Keratinocyte (primary cell): ENCODE data around the gene KIF13A. TPM values are rescaled to one million over a fixed set of nuclear protein-coding genes. Genes with fewer than 3 reads are reported as not detected.

Experiments used
- DNase-seq: peaks from one replicate; pipeline ENCODE4 v3.0.0-alpha.2; 2011; ENCODE audit warnings: low read depth, missing footprints, low spot score
- FAIRE-seq: peaks from 2 replicates; lab custom pipeline; 2011; peaks lifted over from hg19 to GRCh38; lab: Jason Lieb, UNC
- H2AFZ ChIP-seq: 2 replicates; pipeline ENCODE4 v1.6.0; 2012; ENCODE audit warnings: low read length, control low read depth, inconsistent platforms; ENCODE audit not compliant: control insufficient read depth
- H3K27ac ChIP-seq: 2 replicates; pipeline ENCODE4 v1.5.1; 2011; ENCODE audit warnings: low read length; ENCODE audit not compliant: control insufficient read depth, insufficient read depth
- H3K27me3 ChIP-seq: 3 replicates; pipeline ENCODE4 v1.6.0; 2011; ENCODE audit warnings: low read length; ENCODE audit not compliant: control insufficient read depth, insufficient read depth; ENCODE audit errors: extremely low read depth
- H3K36me3 ChIP-seq, 2 experiments: 2 replicates in 1 of 2; 3 replicates in 1 of 2; pipeline ENCODE4 v1.5.1; 2011; ENCODE audit warnings: low read length in 2 of 2, mild to moderate bottlenecking in 1 of 2; ENCODE audit not compliant: control insufficient read depth in 2 of 2, insufficient read depth in 2 of 2; ENCODE audit errors: extremely low read depth in 1 of 2
- H3K4me1 ChIP-seq: 3 replicates; pipeline ENCODE4 v1.5.1; 2011; ENCODE audit warnings: low read length; ENCODE audit not compliant: control insufficient read depth, insufficient read depth; ENCODE audit errors: extremely low read depth
- H3K4me2 ChIP-seq: 3 replicates; pipeline ENCODE4 v1.6.0; 2011; ENCODE audit warnings: low read depth, low read length; ENCODE audit not compliant: control insufficient read depth, insufficient read depth; ENCODE audit errors: extremely low read depth
- H3K4me3 ChIP-seq, 3 experiments: fragments of 200-600 bp in 1 of 3; sonication (generic) in 1 of 3; 2 replicates in 2 of 3; 3 replicates in 1 of 3; pipeline ENCODE4 v1.5.1; 2011 to 2016; ENCODE audit warnings: low read length in 3 of 3, mild to moderate bottlenecking in 3 of 3, control low read depth in 2 of 3, inconsistent platforms in 1 of 3, low read depth in 1 of 3, mixed read lengths in 1 of 3, mixed run types in 1 of 3, moderate library complexity in 1 of 3; ENCODE audit not compliant: control insufficient read depth in 2 of 3, insufficient read depth in 2 of 3; ENCODE audit errors: extremely low read depth in 1 of 3
- H3K79me2 ChIP-seq: 2 replicates; pipeline ENCODE4 v1.6.0; 2012; ENCODE audit warnings: low read length; ENCODE audit not compliant: control insufficient read depth, insufficient read depth
- H3K9ac ChIP-seq: 3 replicates; pipeline ENCODE4 v1.6.0; 2011; ENCODE audit warnings: low read length; ENCODE audit not compliant: control insufficient read depth, insufficient read depth; ENCODE audit errors: extremely low read depth
- H3K9me1 ChIP-seq: 3 replicates; pipeline ENCODE4 v1.6.0; 2011; ENCODE audit warnings: low read length; ENCODE audit not compliant: control insufficient read depth, insufficient read depth; ENCODE audit errors: extremely low read depth
- H3K9me3 ChIP-seq: 2 replicates; pipeline ENCODE4 v1.5.1; 2012; ENCODE audit warnings: low read depth, low read length; ENCODE audit not compliant: control insufficient read depth
- H4K20me1 ChIP-seq: 3 replicates; pipeline ENCODE4 v1.6.0; 2011; ENCODE audit warnings: low read length; ENCODE audit not compliant: control insufficient read depth, insufficient read depth; ENCODE audit errors: extremely low read depth
- EZH2 ChIP-seq: IDR thresholded peaks from one replicate; pipeline ENCODE4 v1.6.1; 2012; ENCODE audit warnings: inconsistent platforms, mild to moderate bottlenecking, low read length, moderate library complexity
- dilution Hi-C: fragments of 300-500 bp; cut with MboI; formaldehyde crosslinking; loops from one replicate; pipeline ENCODE4 v1.7.0; 2020; ENCODE audit warnings: low sequenced_read_pairs; ENCODE audit not compliant: extremely low pct_ligation_motif_present
- polyA plus RNA-seq, 5 experiments: library from polyadenylated mRNA; depleted of rRNA in 3 of 5; stranded (reverse) in 3 of 5; stranded (forward) in 1 of 5; unstranded in 1 of 5; fragments of >200 nt; gene quantifications; 1 replicate in 1 of 5; 2 replicates in 3 of 5; 3 replicates in 1 of 5; pipeline versions ENCODE4 v1.2.1 to v1.2.3, GENCODE V29; 2011 to 2012; ENCODE audit warnings: missing spikeins in 2 of 5, low read depth in 1 of 5, low replicate concordance in 1 of 5
- TF ChIP-seq, protein P1 (sequence below), 3 experiments: IDR thresholded peaks in 1 of 3; conservative IDR thresholded peaks in 1 of 3; optimal IDR thresholded peaks in 1 of 3; 2 replicates in 2 of 3; 3 replicates in 1 of 3; pipeline versions ENCODE3 to v1.5.1; 2011; ENCODE audit warnings: low read length in 3 of 3, mild to moderate bottlenecking in 3 of 3, moderate library complexity in 2 of 3, control low read depth in 1 of 3, inconsistent platforms in 1 of 3; ENCODE audit not compliant: insufficient read depth in 2 of 3; ENCODE audit errors: extremely low read depth in 1 of 3

Gene KIF13A
- polyA plus RNA-seq, 1 donor (not counting 4 experiments of a cell fraction or from before 2014, with no cell fraction given): 96.2 TPM

DNA sequence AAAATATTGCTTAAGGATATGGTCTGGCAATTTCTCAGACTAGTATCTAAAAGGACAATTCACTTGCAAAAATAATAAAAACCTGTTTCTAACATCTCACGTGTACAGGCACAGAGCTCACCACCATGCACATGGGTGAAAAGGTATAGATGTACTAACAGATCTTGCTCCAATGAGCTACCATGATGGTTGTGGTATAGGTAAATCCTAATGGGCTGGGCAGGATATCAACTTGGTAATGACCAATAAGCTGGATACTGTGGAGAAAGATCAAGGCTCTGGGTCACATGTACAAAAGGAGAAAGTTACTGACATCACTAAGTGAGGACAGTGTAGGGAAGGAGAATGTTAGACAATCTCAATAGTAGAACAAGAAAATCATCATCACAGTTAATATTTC lies 169.7 kb downstream of the KIF13A start:
- Histone ChIP-seq H3K4me3 (no peak overlapping the region), H3K27ac (no peak overlapping the region), H3K9me1 (no peaks in the 10 kb centered on the region), H3K36me3 (peaks cover 32 to 35% of the 10 kb centered on the region in 2 experiments), H4K20me1 (no peaks in the 10 kb centered on the region), H3K9ac (no peak overlapping the region), H3K4me1 (no peaks in the 10 kb centered on the region), H3K27me3 (no peaks in the 10 kb centered on the region), H3K79me2 (peaks cover 2% of the 10 kb centered on the region), H3K4me2 (no peak overlapping the region), H2AFZ (no peak overlapping the region), H3K9me3 (no peaks in the 10 kb centered on the region)
- FAIRE-seq (no peak), DNase-seq (no peak)
- no peak for TF ChIP-seq EZH2
- TF ChIP-seq, protein P1, sequence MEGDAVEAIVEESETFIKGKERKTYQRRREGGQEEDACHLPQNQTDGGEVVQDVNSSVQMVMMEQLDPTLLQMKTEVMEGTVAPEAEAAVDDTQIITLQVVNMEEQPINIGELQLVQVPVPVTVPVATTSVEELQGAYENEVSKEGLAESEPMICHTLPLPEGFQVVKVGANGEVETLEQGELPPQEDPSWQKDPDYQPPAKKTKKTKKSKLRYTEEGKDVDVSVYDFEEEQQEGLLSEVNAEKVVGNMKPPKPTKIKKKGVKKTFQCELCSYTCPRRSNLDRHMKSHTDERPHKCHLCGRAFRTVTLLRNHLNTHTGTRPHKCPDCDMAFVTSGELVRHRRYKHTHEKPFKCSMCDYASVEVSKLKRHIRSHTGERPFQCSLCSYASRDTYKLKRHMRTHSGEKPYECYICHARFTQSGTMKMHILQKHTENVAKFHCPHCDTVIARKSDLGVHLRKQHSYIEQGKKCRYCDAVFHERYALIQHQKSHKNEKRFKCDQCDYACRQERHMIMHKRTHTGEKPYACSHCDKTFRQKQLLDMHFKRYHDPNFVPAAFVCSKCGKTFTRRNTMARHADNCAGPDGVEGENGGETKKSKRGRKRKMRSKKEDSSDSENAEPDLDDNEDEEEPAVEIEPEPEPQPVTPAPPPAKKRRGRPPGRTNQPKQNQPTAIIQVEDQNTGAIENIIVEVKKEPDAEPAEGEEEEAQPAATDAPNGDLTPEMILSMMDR (optimal IDR thresholded peaks at IDR 0.05 in 1 of 3, IDR thresholded peaks at IDR 0.05 in 1 of 3, conservative IDR thresholded peaks at IDR 0.05 in 1 of 3; ENCODE audit: extremely low read depth in 1 of 3, insufficient read depth in 2 of 3, low read length in 3 of 3): no peak
- dilution Hi-C loops: no loop called here

DNA sequence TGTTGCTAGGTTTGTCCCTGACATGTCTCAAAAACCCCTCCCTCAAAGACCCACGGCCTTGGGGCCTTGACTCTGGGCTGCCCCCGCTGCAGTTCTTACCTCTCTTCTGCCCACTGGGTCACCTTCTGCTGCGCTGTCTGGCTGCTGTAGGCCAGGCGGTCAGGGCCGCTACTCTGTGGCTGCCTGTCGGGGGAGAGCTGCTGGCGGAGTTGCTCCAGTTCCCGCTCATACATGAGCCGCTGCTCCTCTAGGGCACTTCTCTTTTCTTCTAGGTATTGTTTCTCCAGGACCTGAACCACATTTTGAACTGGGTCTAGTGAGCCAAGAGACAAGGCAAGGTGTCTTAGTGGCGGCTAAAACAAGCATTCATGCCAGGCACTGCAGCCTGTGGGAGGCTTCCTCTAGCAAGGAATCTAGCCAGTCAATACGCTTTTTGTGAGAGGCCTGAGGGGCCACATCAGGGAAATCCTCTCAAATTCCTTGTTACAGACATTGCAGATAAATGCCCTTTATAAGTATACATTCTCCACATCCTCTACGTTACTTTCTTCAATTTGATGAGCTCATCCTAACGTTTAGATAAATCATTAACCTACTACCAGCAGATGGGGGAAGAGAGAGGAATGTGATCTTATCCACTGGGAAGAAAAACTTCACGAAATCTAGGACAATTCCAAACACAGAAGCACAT lies 170.4 kb downstream of the KIF13A start:
- Histone ChIP-seq H3K27me3 (no peaks in the 10 kb centered on the region), H3K9me3 (no peaks in the 10 kb centered on the region), H4K20me1 (no peaks in the 10 kb centered on the region), H3K79me2 (peaks cover 2% of the 10 kb centered on the region), H3K4me2 (no peak overlapping the region), H3K9ac (no peak overlapping the region), H3K4me3 (no peak overlapping the region), H3K9me1 (no peaks in the 10 kb centered on the region), H3K4me1 (no peaks in the 10 kb centered on the region), H3K36me3 (peaks cover 32% of the 10 kb centered on the region in 2 experiments), H2AFZ (no peak overlapping the region), H3K27ac (no peak overlapping the region)
- no peak for DNase-seq
- TF ChIP-seq EZH2: no peak
- TF ChIP-seq, protein P1 (optimal IDR thresholded peaks at IDR 0.05 in 1 of 3, IDR thresholded peaks at IDR 0.05 in 1 of 3, conservative IDR thresholded peaks at IDR 0.05 in 1 of 3; ENCODE audit: extremely low read depth in 1 of 3, insufficient read depth in 2 of 3, low read length in 3 of 3): no peak
- no peak for FAIRE-seq
- dilution Hi-C loops: no loop called here
